Measurements from ENCODE around the gene CLEC9A.

CLEC9A gene

GRCh38 chr12:10067264-10067663 is 36.8 kb downstream of the CLEC9A start:
- no peak for DNase-seq (ENCODE audit: low read depth in 3 of 3)

- DNase-seq (ENCODE audit: low read depth in 3 of 3) = no peak
These were observed 37.5 kb downstream of the CLEC9A start for GRCh38 chr12:10067942-10068341.

DNA sequence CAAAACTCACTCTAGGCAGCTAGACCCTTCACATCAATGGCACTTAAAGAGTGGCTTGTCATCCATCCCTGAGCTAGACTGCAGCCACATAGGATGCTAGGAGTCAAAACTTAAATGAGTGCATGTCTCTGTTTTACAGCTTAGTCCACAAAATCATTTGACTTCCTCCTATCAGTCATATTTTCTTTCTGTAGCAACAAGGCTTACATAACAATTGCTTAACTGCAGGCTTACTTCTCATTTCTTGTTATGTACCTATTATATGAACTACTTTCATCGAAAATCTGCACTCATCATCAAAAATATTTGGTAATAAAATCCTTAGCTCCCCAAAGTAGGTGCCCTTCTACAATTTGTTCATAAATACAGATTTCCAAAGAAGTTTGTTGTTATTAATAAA is 38.2 kb downstream of the CLEC9A start:
- no peak for DNase-seq (ENCODE audit: low read depth in 3 of 3)

DNA sequence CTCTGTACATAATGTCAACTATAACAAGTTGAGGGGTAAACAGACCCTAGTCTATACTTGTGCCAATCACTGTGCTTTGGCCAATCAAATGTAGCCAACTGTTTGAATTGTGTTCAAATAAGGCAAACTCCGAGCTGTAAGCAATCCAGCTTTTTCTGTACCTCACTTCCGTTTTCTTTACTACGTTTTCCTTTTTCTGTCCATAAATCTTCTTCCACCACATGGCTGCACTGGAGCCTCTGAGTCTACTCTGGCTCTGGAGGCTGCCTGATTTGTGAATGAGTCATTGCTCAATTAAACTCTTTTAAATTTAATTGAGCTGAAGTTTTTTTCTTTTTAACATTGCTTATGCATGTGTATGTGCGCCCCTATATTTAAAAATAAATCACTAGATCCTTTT is 38.6 kb downstream of the CLEC9A start:
- no peak for DNase-seq (ENCODE audit: low read depth in 3 of 3)

DNA sequence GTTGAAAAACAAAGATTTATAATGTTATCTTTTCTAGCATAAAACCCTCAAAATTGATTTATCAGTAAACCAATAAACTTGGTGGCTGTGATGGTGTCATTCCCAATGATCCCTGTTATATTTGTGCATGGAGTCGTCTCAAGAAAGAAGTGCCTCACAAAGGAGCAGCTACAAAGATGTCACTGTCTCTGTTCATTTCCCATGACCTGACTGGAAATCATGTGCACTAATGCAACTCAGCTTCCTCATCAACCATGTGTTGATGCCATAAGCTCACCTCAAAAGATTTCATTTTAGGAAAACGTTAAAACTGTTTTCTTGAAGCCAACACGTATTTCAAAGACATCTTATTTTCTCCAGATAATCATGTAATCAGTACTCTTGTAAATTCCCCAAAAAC is 39.5 kb downstream of the CLEC9A start:
- no peak for DNase-seq (ENCODE audit: low read depth in 3 of 3)

- DNase-seq (ENCODE audit: low read depth in 3 of 3) = no peak
These were observed 39.9 kb downstream of the CLEC9A start for GRCh38 chr12:10070380-10070779.

DNA sequence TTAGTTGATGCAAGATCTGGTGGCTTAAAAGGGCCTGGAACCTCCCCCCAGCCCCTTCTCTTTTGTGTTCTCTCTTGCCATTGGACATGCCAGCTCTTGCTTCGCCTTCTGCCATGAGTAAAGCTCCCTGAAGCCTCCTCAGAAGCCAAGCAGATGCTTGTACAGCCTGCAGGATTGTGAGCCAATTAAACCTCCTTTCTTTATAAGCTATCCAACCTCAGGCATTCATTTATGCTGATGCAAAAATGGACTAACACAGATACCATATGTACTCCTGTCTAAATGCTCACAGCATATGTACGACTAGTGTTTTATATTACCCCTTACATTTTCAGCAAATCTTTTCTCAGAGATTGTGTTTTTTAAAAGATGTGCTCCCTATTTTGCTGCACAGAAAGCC is 41.6 kb downstream of the CLEC9A start:
- no peak for DNase-seq (ENCODE audit: low read depth in 3 of 3)

GRCh38 chr12:10073261-10073660 is 42.8 kb downstream of the CLEC9A start:
- DNase-seq (ENCODE audit: low read depth in 3 of 3) = no peak

DNA sequence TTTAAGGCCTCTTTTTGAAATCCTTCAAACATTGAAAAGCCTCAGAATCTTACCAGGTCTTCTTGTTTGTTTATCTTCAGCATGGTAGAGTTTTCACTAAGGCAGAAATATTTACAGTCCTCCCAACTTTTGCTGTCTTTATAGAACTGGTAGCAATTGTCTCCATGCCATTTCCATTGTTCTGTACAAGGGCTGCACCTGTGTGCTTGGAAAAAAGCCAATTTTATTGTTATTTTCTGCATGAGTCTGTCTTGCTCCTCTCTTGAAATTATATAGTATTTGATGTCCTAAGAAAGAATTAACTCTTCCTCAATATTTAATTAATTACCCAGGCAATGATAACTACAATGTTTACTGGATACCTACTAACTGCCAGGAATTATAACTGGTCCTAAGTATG is 45.0 kb downstream of the CLEC9A start:
- DNase-seq (ENCODE audit: low read depth in 3 of 3) = no peak

GRCh38 chr12:10082117-10082874 is 51.8 kb downstream of the CLEC9A start:
- no peak for DNase-seq (ENCODE audit: low read depth in 3 of 3)

GRCh38 chr12:10084733-10085132 is 54.3 kb downstream of the CLEC9A start:
- DNase-seq (ENCODE audit: low read depth in 3 of 3) = no peak

DNA sequence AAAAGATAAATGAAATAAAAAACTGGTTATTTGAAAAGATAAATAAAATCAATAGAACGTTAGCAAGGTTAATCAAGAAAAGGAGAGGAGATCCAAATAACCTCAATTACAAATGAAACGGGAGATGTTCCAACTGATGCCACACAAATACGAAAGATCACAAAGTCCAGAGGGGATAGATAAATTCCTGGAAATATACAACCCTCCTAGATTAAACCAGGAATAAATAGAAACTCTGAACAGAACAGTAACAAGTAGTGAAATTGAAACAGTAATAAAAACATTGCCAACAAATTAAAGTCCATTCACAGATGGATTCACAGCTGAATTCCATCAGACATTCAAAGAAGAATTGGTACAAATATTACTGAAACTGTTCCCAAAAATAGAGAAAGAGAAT is 55.9 kb downstream of the CLEC9A start:
- DNase-seq (ENCODE audit: low read depth in 3 of 3) = no peak

DNA sequence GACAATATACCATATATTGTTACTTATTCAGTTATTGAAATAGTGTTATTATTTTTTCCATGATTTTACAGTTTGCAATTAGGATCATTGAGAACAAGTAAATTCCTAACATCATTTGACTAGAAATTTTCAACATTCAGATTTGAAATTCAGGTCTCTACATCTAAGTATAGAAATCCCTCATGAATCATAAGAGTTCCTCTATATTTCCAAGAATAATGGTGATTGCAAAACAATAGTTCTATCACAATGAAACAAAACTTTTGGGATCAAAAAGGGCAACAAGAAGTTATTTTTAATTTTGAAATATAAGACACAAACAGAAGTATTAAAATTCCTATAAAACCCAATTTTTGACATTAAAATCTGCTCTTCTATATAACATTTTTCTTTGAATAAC is 57.5 kb downstream of the CLEC9A start:
- DNase-seq (ENCODE audit: low read depth in 3 of 3) = no peak

GRCh38 chr12:10088955-10089900 is 58.7 kb downstream of the CLEC9A start:
- DNase-seq (ENCODE audit: low read depth in 3 of 3) = no peak

DNA sequence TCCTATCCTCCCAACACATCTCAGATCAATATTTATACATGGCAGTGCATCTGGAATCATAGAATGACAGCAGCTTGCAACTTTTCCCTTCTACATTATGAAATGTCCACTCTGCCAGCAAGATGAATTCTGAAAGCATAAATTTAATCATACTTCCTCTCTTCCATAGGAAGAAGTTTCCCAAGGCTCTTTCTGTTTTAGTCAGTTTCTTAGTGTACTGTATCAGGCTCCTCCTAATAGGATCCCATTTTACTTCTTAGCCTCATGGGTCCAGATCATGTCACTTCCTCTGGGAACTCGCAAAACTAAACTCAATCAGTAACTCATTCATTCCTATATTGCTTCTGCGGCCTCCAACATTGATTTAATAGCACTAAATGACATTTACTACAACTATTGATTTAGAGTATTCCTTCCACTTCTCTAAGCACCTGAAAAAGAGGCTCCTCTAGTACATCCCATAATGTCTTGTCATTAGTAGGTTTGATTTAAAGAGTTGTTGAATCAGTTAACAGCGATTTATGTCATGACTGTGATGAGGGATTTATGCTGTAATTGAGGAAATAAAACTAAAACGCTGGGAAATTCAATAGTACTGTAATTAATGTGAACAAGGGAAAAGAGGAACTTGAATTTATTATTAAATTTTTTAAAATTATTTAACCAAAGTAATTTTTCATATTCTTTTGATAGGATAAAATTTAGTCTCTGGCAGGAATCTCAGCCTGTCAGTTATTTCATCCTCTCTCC is 64.3 kb downstream of the CLEC9A start:
- no peak for DNase-seq (ENCODE audit: low read depth in 3 of 3)

DNA sequence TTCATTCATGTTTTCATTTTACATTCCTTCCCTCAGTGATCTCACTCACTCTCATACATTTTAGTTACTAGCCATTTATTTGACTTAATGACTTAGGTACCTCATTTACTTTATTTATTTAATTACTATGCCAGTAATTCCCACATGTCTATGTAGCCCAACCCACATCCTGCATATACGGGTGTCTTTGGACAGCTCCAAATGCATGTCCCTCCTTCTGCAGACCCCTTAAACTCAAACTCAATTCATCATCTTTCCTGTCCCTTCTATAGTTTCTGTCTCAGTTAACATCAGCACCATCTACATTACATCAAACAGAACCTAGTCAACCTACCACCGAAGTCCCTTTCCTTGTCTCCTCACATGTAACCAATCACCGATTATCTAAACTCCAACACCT is 65.5 kb downstream of the CLEC9A start:
- DNase-seq (ENCODE audit: low read depth in 3 of 3) = no peak

- no peak for DNase-seq (ENCODE audit: low read depth in 3 of 3)
These were observed 67.0 kb downstream of the CLEC9A start for GRCh38 chr12:10097521-10097920.

GRCh38 chr12:10098791-10099190 is 68.3 kb downstream of the CLEC9A start, which contains the start of gene CLEC1A:
CLEC1A (minus strand) TSS chr12:10098985; CDS start chr12:10098922, 63 bp downstream.
- no peak for DNase-seq (ENCODE audit: low read depth in 3 of 3)

GRCh38 chr12:10101042-10101579 is 70.6 kb downstream of the CLEC9A start:
- no peak for DNase-seq (ENCODE audit: low read depth in 3 of 3)

DNA sequence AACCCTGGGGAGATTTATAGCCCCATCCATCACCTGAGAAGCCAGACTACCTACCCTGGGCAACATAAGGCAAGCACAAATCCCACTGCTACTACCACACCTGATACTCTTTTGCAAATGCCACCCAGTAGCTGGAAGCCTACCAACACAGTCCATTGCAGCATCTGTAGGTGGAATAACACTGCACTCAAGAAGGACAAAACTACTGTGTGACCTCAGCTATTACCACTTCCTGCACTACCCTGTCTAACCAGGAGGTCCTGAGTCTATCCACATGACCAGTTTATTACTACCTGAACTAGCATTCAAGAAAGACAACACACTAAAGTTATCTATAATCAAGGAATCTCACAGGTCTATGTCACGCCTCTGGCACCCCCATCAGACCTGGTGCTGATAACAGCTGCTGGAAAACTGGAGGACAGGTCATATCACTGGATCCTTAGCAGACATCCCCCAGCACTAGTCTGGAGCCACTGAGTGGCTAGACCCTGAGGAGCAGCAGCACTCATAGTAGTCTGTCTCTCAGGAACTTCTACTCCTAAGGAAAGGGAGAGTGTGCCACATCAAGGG is 71.3 kb downstream of the CLEC9A start:
- DNase-seq (ENCODE audit: low read depth in 3 of 3) = no peak

- DNase-seq (ENCODE audit: low read depth in 3 of 3) = no peak
These were observed 71.8 kb downstream of the CLEC9A start for GRCh38 chr12:10102322-10102721.
